ENCODE measurements around the gene CNTD1. TPM values are rescaled to one million over a fixed set of nuclear protein-coding genes. Genes with fewer than 3 reads are reported as not detected.
"Not testable (repeated sequence)": the region's sequence is repeated elsewhere in the genome, so short reads cannot be mapped to it uniquely, and the experiment has no call there.

The CNTD1 gene
- total RNA-seq, 2 experiments from 2014 or later, result 0.06 TPM; not detected in 1

DNA sequence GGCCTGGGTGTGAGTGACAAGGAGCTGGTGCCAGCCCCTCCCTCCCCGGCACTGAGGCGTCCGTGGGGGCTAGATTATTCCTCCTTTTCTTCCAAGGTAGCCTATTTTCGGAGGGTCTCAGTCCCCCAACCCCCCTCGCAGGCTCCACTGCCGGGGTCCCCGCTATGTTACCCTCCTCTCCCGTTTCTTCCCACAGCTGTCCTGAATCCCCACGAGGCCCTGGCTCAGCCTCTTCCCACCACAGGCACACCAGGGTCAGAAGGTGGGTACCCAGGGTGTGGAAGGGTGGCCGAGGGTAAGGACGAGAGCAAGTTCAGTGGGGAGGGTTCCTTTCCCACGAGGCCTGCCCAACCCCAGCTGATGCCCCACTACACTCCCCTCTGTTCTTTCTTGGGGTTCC lies 37.0 kb upstream of the CNTD1 start:
- Histone ChIP-seq H2AFZ (ENCODE audit: low read length) (no peak overlapping the region), H3K4me2 (ENCODE audit: low read length) (no peak overlapping the region), H3K4me1 (ENCODE audit: insufficient read depth, low read length, poor library complexity, severe bottlenecking) (peaks cover 9% of the 10 kb centered on the region), H3K9me2 (ENCODE audit: insufficient read depth, low read length) (no peaks in the 10 kb centered on the region), H3K36me3 (ENCODE audit: insufficient read depth, low read length) (no peaks in the 10 kb centered on the region), H3K9me3 (ENCODE audit: low read length) (no peaks in the 10 kb centered on the region), H3K79me2 (ENCODE audit: insufficient read depth, low read depth, low read length) (no peaks in the 10 kb centered on the region), H3K4me3 (ENCODE audit: low read depth, low read length, poor library complexity, severe bottlenecking) (no peak overlapping the region), H3K27ac (ENCODE audit: low read depth, low read length, poor library complexity, severe bottlenecking) (no peak overlapping the region), H4K20me1 (ENCODE audit: insufficient read depth, low read length) (no peaks in the 10 kb centered on the region)
- TF ChIP-seq EZH2phosphoT487 (IDR thresholded peaks at IDR 0.05; ENCODE audit: borderline replicate concordance, low read depth, low read length), result no peak
- TF ChIP-seq, protein P1, sequence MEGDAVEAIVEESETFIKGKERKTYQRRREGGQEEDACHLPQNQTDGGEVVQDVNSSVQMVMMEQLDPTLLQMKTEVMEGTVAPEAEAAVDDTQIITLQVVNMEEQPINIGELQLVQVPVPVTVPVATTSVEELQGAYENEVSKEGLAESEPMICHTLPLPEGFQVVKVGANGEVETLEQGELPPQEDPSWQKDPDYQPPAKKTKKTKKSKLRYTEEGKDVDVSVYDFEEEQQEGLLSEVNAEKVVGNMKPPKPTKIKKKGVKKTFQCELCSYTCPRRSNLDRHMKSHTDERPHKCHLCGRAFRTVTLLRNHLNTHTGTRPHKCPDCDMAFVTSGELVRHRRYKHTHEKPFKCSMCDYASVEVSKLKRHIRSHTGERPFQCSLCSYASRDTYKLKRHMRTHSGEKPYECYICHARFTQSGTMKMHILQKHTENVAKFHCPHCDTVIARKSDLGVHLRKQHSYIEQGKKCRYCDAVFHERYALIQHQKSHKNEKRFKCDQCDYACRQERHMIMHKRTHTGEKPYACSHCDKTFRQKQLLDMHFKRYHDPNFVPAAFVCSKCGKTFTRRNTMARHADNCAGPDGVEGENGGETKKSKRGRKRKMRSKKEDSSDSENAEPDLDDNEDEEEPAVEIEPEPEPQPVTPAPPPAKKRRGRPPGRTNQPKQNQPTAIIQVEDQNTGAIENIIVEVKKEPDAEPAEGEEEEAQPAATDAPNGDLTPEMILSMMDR (conservative IDR thresholded peaks at IDR 0.05; ENCODE audit: low read length), result no peak
- no TSS peak for BruUV-seq (replicated peaks)
- intact Hi-C loops (cut with micrococcal nuclease; ENCODE audit: unreplicated experiment), result no loop called here
- DNase-seq (ENCODE audit: low spot score), result no peak
- POLR2A ChIA-PET, result interaction anchor here (1.3 kb wide), 1 partner anchor 18 kb away, joined by 5 read pairs; no protein-coding TSS in a partner anchor
- CTCF ChIA-PET (ENCODE audit: unreplicated experiment), result no interaction called here

DNA sequence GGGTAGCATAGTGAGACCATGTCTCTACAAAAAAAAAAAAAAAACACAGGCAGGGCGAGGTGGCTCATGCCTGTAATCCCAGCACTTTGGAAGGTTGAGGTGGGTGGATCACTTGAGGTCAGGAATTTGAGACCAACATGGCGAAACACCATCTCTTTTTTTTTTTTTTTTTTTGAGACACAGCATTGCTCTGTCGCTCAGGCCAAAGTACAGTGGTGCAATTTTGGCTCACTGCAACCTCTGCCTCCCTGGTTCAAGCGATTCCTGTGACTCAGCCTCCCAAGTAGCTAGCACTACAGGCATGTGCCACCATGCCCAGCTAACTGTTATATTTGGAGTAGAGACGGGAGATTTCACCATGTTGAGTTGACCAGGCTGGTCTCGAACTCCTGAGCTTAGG lies 32.5 kb upstream of the CNTD1 start:
- TF ChIP-seq EZH2phosphoT487 (IDR thresholded peaks at IDR 0.05; ENCODE audit: borderline replicate concordance, low read depth, low read length), result no peak
- TF ChIP-seq, protein P1 (conservative IDR thresholded peaks at IDR 0.05; ENCODE audit: low read length), result no peak
- no peak overlapping the region for H3K27ac ChIP-seq (ENCODE audit: low read depth, low read length, poor library complexity, severe bottlenecking)
- H3K9me3 ChIP-seq (ENCODE audit: low read length), result no peaks in the 10 kb centered on the region
- no peaks in the 10 kb centered on the region for H3K9me2 ChIP-seq (ENCODE audit: insufficient read depth, low read length)
- ChIA-PET POLR2A (no interaction called here), CTCF (ENCODE audit: unreplicated experiment) (no interaction called here)
- no peak overlapping the region for H3K4me3 ChIP-seq (ENCODE audit: low read depth, low read length, poor library complexity, severe bottlenecking)
- H3K36me3 ChIP-seq (ENCODE audit: insufficient read depth, low read length), result no peaks in the 10 kb centered on the region
- peaks cover 2% of the 10 kb centered on the region for H3K4me1 ChIP-seq (ENCODE audit: insufficient read depth, low read length, poor library complexity, severe bottlenecking)
- no peak overlapping the region for H3K4me2 ChIP-seq (ENCODE audit: low read length)
- H4K20me1 ChIP-seq (ENCODE audit: insufficient read depth, low read length), result no peaks in the 10 kb centered on the region
- no TSS peak for BruUV-seq (replicated peaks)
- H2AFZ ChIP-seq (ENCODE audit: low read length), result no peak overlapping the region
- no peaks in the 10 kb centered on the region for H3K79me2 ChIP-seq (ENCODE audit: insufficient read depth, low read depth, low read length)
- intact Hi-C loops (cut with micrococcal nuclease; ENCODE audit: unreplicated experiment), result no loop called here
- no peak for DNase-seq (ENCODE audit: low spot score)

DNA sequence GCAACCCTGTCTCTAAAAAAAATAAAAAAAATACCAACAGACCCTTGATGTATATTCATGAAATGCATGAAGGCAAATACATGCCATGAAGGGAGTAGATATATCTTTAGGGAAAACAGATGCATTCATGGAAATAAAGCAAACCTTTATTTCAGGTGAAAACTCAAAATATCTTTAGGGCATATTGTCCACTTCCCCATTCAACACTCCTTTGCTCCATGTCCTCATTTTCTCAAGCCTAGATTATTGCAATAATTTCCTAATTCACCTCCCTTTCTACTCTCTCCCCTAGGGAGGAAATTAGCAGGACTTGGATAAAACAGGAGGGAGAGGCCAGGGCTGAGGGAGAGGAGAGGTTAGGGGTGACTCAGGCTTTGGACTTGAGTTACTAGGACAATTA lies 31.1 kb upstream of the CNTD1 start:
- ChIA-PET POLR2A (interaction anchor here (0.6 kb wide), 1 partner anchor 16 kb away, joined by 3 read pairs; no protein-coding TSS in a partner anchor), CTCF (ENCODE audit: unreplicated experiment) (interaction anchor here (0.6 kb wide), 1 partner anchor 90 kb away, joined by 3 read pairs; no protein-coding TSS in a partner anchor)
- Histone ChIP-seq H3K4me2 (ENCODE audit: low read length) (no peak overlapping the region), H3K27ac (ENCODE audit: low read depth, low read length, poor library complexity, severe bottlenecking) (no peak overlapping the region), H2AFZ (ENCODE audit: low read length) (no peak overlapping the region), H3K79me2 (ENCODE audit: insufficient read depth, low read depth, low read length) (no peaks in the 10 kb centered on the region), H4K20me1 (ENCODE audit: insufficient read depth, low read length) (no peaks in the 10 kb centered on the region), H3K9me2 (ENCODE audit: insufficient read depth, low read length) (no peaks in the 10 kb centered on the region), H3K36me3 (ENCODE audit: insufficient read depth, low read length) (no peaks in the 10 kb centered on the region), H3K4me1 (ENCODE audit: insufficient read depth, low read length, poor library complexity, severe bottlenecking) (peaks cover 2% of the 10 kb centered on the region), H3K9me3 (ENCODE audit: low read length) (no peaks in the 10 kb centered on the region), H3K4me3 (ENCODE audit: low read depth, low read length, poor library complexity, severe bottlenecking) (no peak overlapping the region)
- no TSS peak for BruUV-seq (replicated peaks)
- intact Hi-C loops (cut with micrococcal nuclease; ENCODE audit: unreplicated experiment), result no loop called here
- TF ChIP-seq EZH2phosphoT487 (IDR thresholded peaks at IDR 0.05; ENCODE audit: borderline replicate concordance, low read depth, low read length), result no peak
- TF ChIP-seq, protein P1 (conservative IDR thresholded peaks at IDR 0.05; ENCODE audit: low read length), result no peak
- DNase-seq (ENCODE audit: low spot score), result no peak

DNA sequence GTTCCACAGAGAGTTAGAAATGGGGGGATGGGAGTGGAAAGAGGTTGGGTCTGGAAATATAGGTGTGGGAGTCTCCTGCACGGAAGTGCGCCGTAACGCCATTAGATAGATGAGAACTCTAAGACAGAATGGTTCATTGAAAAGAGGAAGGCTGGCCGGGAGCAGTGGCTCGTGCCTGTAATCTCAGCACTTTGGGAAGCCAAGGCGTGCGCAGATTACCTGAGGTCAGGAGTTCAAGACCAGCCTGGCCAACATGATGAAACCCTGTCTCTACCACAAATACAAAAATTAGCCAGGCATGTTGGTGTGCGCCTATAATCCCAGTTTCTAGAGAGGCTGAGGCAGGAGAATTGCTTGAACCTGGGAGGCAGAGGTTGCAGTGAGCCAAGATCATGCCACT lies 30.7 kb upstream of the CNTD1 start:
- H3K9me2 ChIP-seq (ENCODE audit: insufficient read depth, low read length); H2AFZ ChIP-seq (ENCODE audit: low read length); H3K79me2 ChIP-seq (ENCODE audit: insufficient read depth, low read depth, low read length); CTCF ChIA-PET (ENCODE audit: unreplicated experiment); H3K9me3 ChIP-seq (ENCODE audit: low read length); intact Hi-C loops (cut with micrococcal nuclease; ENCODE audit: unreplicated experiment); H3K4me3 ChIP-seq (ENCODE audit: low read depth, low read length, poor library complexity, severe bottlenecking); H3K4me2 ChIP-seq (ENCODE audit: low read length); H3K27ac ChIP-seq (ENCODE audit: low read depth, low read length, poor library complexity, severe bottlenecking); BruUV-seq (replicated peaks); H4K20me1 ChIP-seq (ENCODE audit: insufficient read depth, low read length); POLR2A ChIA-PET; H3K4me1 ChIP-seq (ENCODE audit: insufficient read depth, low read length, poor library complexity, severe bottlenecking); H3K36me3 ChIP-seq (ENCODE audit: insufficient read depth, low read length); DNase-seq (ENCODE audit: low spot score): not testable (repeated sequence)

All from OCI-LY7 (cell line).